Endothelial cell of umbilical vein (primary cell): ENCODE data around the gene MCM5. TPM values are rescaled to one million over a fixed set of nuclear protein-coding genes. Genes with fewer than 3 reads are reported as not detected.

Experiments
- BruUV-seq: library from RNA; stranded (reverse); fragments of 400-500 nt; replicated peaks from 2 replicates; lab custom pipeline; 2021; lab: Mats Ljungman, UMichigan
- CTCF ChIA-PET: fragments of 300-600, 350-600 bp; sonication (Branson Sonifier 250); formaldehyde crosslinking; loops from one replicate; lab custom pipeline; 2021; ENCODE audit warnings: antibody characterized with exemption, inconsistent platforms; lab: Charles Lee
- POLR2A ChIA-PET: fragments of 300-600, 350-600 bp; sonication (Branson Sonifier 250); formaldehyde crosslinking; loops from one replicate; lab custom pipeline; 2021; ENCODE audit warnings: antibody characterized with exemption, inconsistent platforms; lab: Charles Lee
- DNase-seq: peaks from one replicate; pipeline ENCODE4 v3.0.0-alpha.2; 2011; ENCODE audit warnings: low read depth, low spot score
- FAIRE-seq: peaks from 2 replicates; lab custom pipeline; 2011; peaks lifted over from hg19 to GRCh38; lab: Jason Lieb, UNC
- H2AFZ ChIP-seq: 2 replicates; pipeline ENCODE4 v1.6.0; 2012; ENCODE audit warnings: low read depth, low read length, control low read depth, inconsistent platforms
- H3K27ac ChIP-seq: 2 replicates; pipeline ENCODE4 v1.5.1; 2011; ENCODE audit warnings: low read depth, mild to moderate bottlenecking, control low read depth, low read length, moderate library complexity; ENCODE audit not compliant: insufficient read depth
- H3K27me3 ChIP-seq, 2 experiments: 2 replicates each; pipeline versions ENCODE4 v1.6.0 to v1.6.1; 2011; ENCODE audit warnings: low read length in 2 of 2, mixed read lengths in 1 of 2; ENCODE audit not compliant: control insufficient read depth in 2 of 2, insufficient read depth in 2 of 2
- H3K36me3 ChIP-seq, 2 experiments: 2 replicates in 1 of 2; 3 replicates in 1 of 2; pipeline ENCODE4 v1.5.1; 2011; ENCODE audit warnings: low read length in 2 of 2, mild to moderate bottlenecking in 1 of 2, moderate library complexity in 1 of 2; ENCODE audit not compliant: control insufficient read depth in 2 of 2, insufficient read depth in 2 of 2; ENCODE audit errors: extremely low read depth in 1 of 2
- H3K4me1 ChIP-seq: 3 replicates; pipeline ENCODE4 v1.5.1; 2011; ENCODE audit warnings: mild to moderate bottlenecking, low read length; ENCODE audit not compliant: control insufficient read depth, insufficient read depth; ENCODE audit errors: extremely low read depth
- H3K4me2 ChIP-seq: 2 replicates; pipeline ENCODE4 v1.6.1; 2011; ENCODE audit warnings: low read length, control low read depth, mixed read lengths; ENCODE audit not compliant: insufficient read depth
- H3K4me3 ChIP-seq, 3 experiments: fragments of 200-600 bp in 1 of 3; sonication (generic), shearing (Covaris generic) in 1 of 3; replicated peaks in 1 of 3; 2 replicates each; pipeline ENCODE4 v1.5.1; 2011 to 2016; ENCODE audit warnings: control low read depth in 3 of 3, low read length in 3 of 3, mild to moderate bottlenecking in 2 of 3, inconsistent platforms in 1 of 3, low read depth in 1 of 3, moderate library complexity in 1 of 3; ENCODE audit not compliant: insufficient read depth in 1 of 3
- H3K79me2 ChIP-seq: 2 replicates; pipeline ENCODE4 v1.6.0; 2012; ENCODE audit warnings: low read length, inconsistent platforms; ENCODE audit not compliant: control insufficient read depth, insufficient read depth
- H3K9ac ChIP-seq: replicated peaks from 2 replicates; pipeline ENCODE3; 2011; ENCODE audit warnings: low read length, control low read depth; ENCODE audit not compliant: insufficient read depth; ENCODE audit errors: extremely low read depth
- H3K9me1 ChIP-seq: replicated peaks from 3 replicates; pipeline ENCODE4 v1.6.0; 2011; ENCODE audit warnings: mild to moderate bottlenecking, low read length; ENCODE audit not compliant: control insufficient read depth, insufficient read depth; ENCODE audit errors: extremely low read depth
- H3K9me3 ChIP-seq: replicated peaks from 2 replicates; pipeline ENCODE4 v1.5.1; 2012; ENCODE audit warnings: low read length, inconsistent platforms; ENCODE audit not compliant: control insufficient read depth, insufficient read depth
- H4K20me1 ChIP-seq: replicated peaks from 2 replicates; pipeline ENCODE3; 2011; ENCODE audit warnings: mild to moderate bottlenecking, low read length; ENCODE audit not compliant: control insufficient read depth, insufficient read depth; ENCODE audit errors: extremely low read depth
- EZH2 ChIP-seq: IDR thresholded peaks from 2 replicates; pipeline ENCODE4 v1.6.1; 2012; ENCODE audit warnings: borderline replicate concordance, low read depth, mild to moderate bottlenecking, moderate library complexity, low read length, inconsistent platforms; ENCODE audit not compliant: severe bottlenecking
- FOS ChIP-seq: IDR thresholded peaks from 2 replicates; pipeline ENCODE4 v1.6.1; 2011; ENCODE audit warnings: mild to moderate bottlenecking, low read length, moderate library complexity, borderline replicate concordance; ENCODE audit not compliant: insufficient read depth
- GATA2 ChIP-seq: IDR thresholded peaks from 2 replicates; pipeline ENCODE4 v1.7.0; 2011; ENCODE audit warnings: low read depth, mild to moderate bottlenecking, moderate library complexity, mixed read lengths, low read length; ENCODE audit not compliant: insufficient read length, insufficient read depth
- JUN ChIP-seq: IDR thresholded peaks from 2 replicates; pipeline ENCODE4 v1.6.1; 2011; ENCODE audit warnings: borderline replicate concordance, low read depth; ENCODE audit not compliant: insufficient read length, insufficient read depth
- MYC ChIP-seq: IDR thresholded peaks from one replicate; pipeline ENCODE4 v1.6.1; 2011; ENCODE audit warnings: mild to moderate bottlenecking, low read depth, low read length
- POLR2A ChIP-seq: IDR thresholded peaks from 2 replicates; pipeline ENCODE4 v1.6.1; 2012; ENCODE audit warnings: low read depth, mild to moderate bottlenecking, control low read depth, low read length
- POLR2AphosphoS5 ChIP-seq: IDR thresholded peaks from 2 replicates; pipeline ENCODE4 v1.6.1; 2012; ENCODE audit warnings: low read depth, mild to moderate bottlenecking, control low read depth, low read length, moderate library complexity; ENCODE audit not compliant: insufficient read depth
- dilution Hi-C: fragments of 300-500 bp; cut with MboI; formaldehyde crosslinking; loops from one replicate; pipeline ENCODE4 v1.15.0; 2019; ENCODE audit warnings: low sequenced_read_pairs; ENCODE audit not compliant: extremely low pct_ligation_motif_present
- intact Hi-C: fragments of 100-400 bp; cut with micrococcal nuclease; formaldehyde crosslinking; loops from one replicate; pipeline ENCODE4 v1.10.0; 2022
- polyA plus RNA-seq, 4 experiments: library from polyadenylated mRNA; depleted of rRNA in 3 of 4; stranded (reverse) in 3 of 4; unstranded in 1 of 4; fragments of >200 nt; gene quantifications; 2 replicates each; pipeline versions ENCODE4 v1.2.1 to v1.2.3, GENCODE V29; 2011 to 2012; ENCODE audit warnings: missing spikeins in 1 of 4
- total RNA-seq: library from RNA; stranded (reverse); gene quantifications from 2 replicates; pipeline ENCODE4 v1.2.3, GENCODE V29; 2021
- TF ChIP-seq, protein P1 (sequence below): IDR thresholded peaks from 2 replicates; pipeline ENCODE4 v1.6.1; 2011; ENCODE audit not compliant: insufficient read depth, insufficient read length
- TF ChIP-seq, protein P2 (sequence below), 2 donors: IDR thresholded peaks; 1 replicate in 1 of 2; 2 replicates in 1 of 2; pipeline ENCODE4 v1.5.1; 2011; ENCODE audit warnings: low read length in 2 of 2, mild to moderate bottlenecking in 2 of 2, moderate library complexity in 2 of 2, control low read depth in 1 of 2, inconsistent platforms in 1 of 2, low read depth in 1 of 2; ENCODE audit not compliant: insufficient read depth in 1 of 2; ENCODE audit errors: extremely low read depth in 1 of 2

The MCM5 gene
- total and polyA plus RNA-seq, 2 donors (not counting 3 experiments of a cell fraction or from before 2014, with no cell fraction given): 67.8 to 111 TPM

DNA sequence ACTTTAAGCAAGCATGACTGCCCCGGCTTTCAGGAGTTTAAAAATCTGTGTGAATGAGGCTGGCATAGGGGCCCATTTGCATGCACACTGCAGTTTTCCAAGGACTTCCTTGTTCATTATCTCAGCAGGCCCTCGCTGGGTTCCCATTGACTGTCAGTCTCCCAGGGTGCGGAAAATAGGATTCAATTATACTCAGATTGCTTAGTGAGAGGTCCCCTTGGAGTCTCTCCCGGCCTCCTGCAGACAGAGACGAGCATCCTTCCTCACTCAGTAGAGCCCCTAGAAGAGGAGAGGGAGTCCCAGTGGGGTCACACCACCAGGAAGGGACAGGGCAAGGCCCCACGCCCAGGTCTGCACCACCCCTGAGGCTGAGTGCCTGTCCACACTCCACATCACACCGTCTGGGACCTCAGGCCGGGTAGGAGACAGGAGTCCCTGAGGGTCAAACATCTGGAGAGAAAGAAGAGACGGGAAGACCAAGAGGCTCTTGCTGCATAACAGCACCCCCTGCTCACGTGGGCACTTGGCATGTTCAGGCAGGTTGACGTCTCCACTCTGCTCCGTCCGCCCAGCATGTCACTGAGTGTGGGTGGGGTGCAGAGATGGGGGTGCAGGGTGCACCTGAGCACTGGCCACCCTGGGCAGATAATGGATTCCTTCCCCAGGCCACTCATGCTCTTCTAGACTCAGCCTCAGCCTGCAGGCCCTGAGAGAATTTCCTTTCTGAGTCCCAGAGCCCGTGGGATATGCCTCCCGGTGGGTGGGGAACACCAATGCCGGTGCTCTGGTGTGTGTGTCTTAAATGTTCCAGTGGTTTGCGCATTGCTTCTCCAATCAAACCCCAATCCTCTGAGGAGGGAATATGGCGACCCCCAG, 58.8 kb downstream of the MCM5 start:
- ChIA-PET POLR2A (no interaction called here), CTCF (no interaction called here)
- dilution Hi-C loops (no loop called here), intact Hi-C loops (no loop called here)
- DNase-seq (no peak), FAIRE-seq (no peak)
- H3K79me2 ChIP-seq: no peaks in the 10 kb centered on the region
- no TSS peak for BruUV-seq
- no peaks in the 10 kb centered on the region for H3K36me3 ChIP-seq
- no peak overlapping the region for H3K27ac ChIP-seq
- no peaks in the 10 kb centered on the region for H3K9me3 ChIP-seq
- no peaks in the 10 kb centered on the region for H3K9me1 ChIP-seq
- H2AFZ ChIP-seq: no peak overlapping the region
- no peak for TF ChIP-seq POLR2AphosphoS5
- TF ChIP-seq MYC: no peak
- TF ChIP-seq GATA2: no peak
- TF ChIP-seq, protein P1, sequence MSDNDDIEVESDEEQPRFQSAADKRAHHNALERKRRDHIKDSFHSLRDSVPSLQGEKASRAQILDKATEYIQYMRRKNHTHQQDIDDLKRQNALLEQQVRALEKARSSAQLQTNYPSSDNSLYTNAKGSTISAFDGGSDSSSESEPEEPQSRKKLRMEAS: no peak
- no peaks in the 10 kb centered on the region for H4K20me1 ChIP-seq
- H3K9ac ChIP-seq: no peak overlapping the region
- no peak overlapping the region for H3K4me3 ChIP-seq
- H3K4me1 ChIP-seq: no peaks in the 10 kb centered on the region
- H3K4me2 ChIP-seq: no peak overlapping the region
- peaks cover 3 to 6% of the 10 kb centered on the region in 2 experiments for H3K27me3 ChIP-seq

GRCh38 chr22:35459423-35459894, 59.5 kb downstream of the MCM5 start:
- FAIRE-seq: no peak
- DNase-seq: no peak
- no peak overlapping the region for H3K27ac ChIP-seq
- H3K27me3 ChIP-seq: no peaks in the 10 kb centered on the region
- ChIA-PET CTCF (no interaction called here), POLR2A (no interaction called here)
- TF ChIP-seq, protein P2, sequence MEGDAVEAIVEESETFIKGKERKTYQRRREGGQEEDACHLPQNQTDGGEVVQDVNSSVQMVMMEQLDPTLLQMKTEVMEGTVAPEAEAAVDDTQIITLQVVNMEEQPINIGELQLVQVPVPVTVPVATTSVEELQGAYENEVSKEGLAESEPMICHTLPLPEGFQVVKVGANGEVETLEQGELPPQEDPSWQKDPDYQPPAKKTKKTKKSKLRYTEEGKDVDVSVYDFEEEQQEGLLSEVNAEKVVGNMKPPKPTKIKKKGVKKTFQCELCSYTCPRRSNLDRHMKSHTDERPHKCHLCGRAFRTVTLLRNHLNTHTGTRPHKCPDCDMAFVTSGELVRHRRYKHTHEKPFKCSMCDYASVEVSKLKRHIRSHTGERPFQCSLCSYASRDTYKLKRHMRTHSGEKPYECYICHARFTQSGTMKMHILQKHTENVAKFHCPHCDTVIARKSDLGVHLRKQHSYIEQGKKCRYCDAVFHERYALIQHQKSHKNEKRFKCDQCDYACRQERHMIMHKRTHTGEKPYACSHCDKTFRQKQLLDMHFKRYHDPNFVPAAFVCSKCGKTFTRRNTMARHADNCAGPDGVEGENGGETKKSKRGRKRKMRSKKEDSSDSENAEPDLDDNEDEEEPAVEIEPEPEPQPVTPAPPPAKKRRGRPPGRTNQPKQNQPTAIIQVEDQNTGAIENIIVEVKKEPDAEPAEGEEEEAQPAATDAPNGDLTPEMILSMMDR (IDR thresholded peaks at IDR 0.05; ENCODE audit: extremely low read depth in 1 of 2, insufficient read depth in 1 of 2, low read depth in 1 of 2, low read length in 2 of 2): no peak
- TF ChIP-seq JUN (no peak), POLR2A (no peak), EZH2 (no peak), MYC (no peak), FOS (no peak), GATA2 (no peak), POLR2AphosphoS5 (no peak)
- TF ChIP-seq, protein P1: no peak
- no peak overlapping the region for H3K4me3 ChIP-seq
- dilution Hi-C loops (no loop called here), intact Hi-C loops (no loop called here)
- H3K9ac ChIP-seq: no peak overlapping the region
- H3K9me3 ChIP-seq: no peaks in the 10 kb centered on the region
- BruUV-seq: no TSS peak
- no peak overlapping the region for H3K4me2 ChIP-seq
- H4K20me1 ChIP-seq: no peaks in the 10 kb centered on the region
- no peaks in the 10 kb centered on the region for H3K36me3 ChIP-seq
- no peak overlapping the region for H2AFZ ChIP-seq
- H3K4me1 ChIP-seq: no peaks in the 10 kb centered on the region
- H3K79me2 ChIP-seq: no peaks in the 10 kb centered on the region
- no peaks in the 10 kb centered on the region for H3K9me1 ChIP-seq
